Measurements from ENCODE around the gene DOK7.

DOK7 gene

GRCh38 chr4:3476936-3477749 lies 14.0 kb downstream of the DOK7 start:
- no peak for DNase-seq

GRCh38 chr4:3477750-3478430 lies 14.8 kb downstream of the DOK7 start:
- DNase-seq: no peak

- DNase-seq: no peak
Observed at GRCh38 chr4:3478446-3479357, 15.6 kb downstream of the DOK7 start.

- DNase-seq: no peak
Observed at GRCh38 chr4:3479358-3480101, 16.4 kb downstream of the DOK7 start.

GRCh38 chr4:3480528-3481112 lies 17.5 kb downstream of the DOK7 start:
- DNase-seq: peak; percentile 75

- DNase-seq: no peak
Observed at GRCh38 chr4:3481113-3481531, 18.0 kb downstream of the DOK7 start.

GRCh38 chr4:3481783-3482393 lies 18.8 kb downstream of the DOK7 start:
- DNase-seq: no peak

GRCh38 chr4:3482707-3483106 lies 19.6 kb downstream of the DOK7 start:
- no peak for DNase-seq

GRCh38 chr4:3483471-3483921 lies 20.4 kb downstream of the DOK7 start:
- no peak for DNase-seq

- DNase-seq: no peak
Observed at GRCh38 chr4:3484057-3484973, 21.2 kb downstream of the DOK7 start.

- peak; percentile 39 for DNase-seq
Observed at GRCh38 chr4:3485011-3485791, 22.1 kb downstream of the DOK7 start.

- DNase-seq: peak; percentile 44
Observed at GRCh38 chr4:3485886-3486540, 22.9 kb downstream of the DOK7 start.

GRCh38 chr4:3486541-3487540 lies 23.7 kb downstream of the DOK7 start:
- DNase-seq: peak; percentile 44

- no peak for DNase-seq
Observed at GRCh38 chr4:3487861-3488260, 24.8 kb downstream of the DOK7 start.

- no peak for DNase-seq
Observed at GRCh38 chr4:3488820-3489219, 25.7 kb downstream of the DOK7 start.

GRCh38 chr4:3489451-3489962 lies 26.4 kb downstream of the DOK7 start:
- no peak for DNase-seq

GRCh38 chr4:3491681-3492405 lies 28.7 kb downstream of the DOK7 start:
- no peak for DNase-seq
